B cell (primary cell): ENCODE measurements around the gene HGS.

ENCODE experiments used
- EZH2 ChIP-seq: IDR thresholded peaks from 2 replicates; pipeline ENCODE4 v1.6.1; 2012; ENCODE audit warnings: borderline replicate concordance, low read depth, mild to moderate bottlenecking, moderate library complexity, low read length; ENCODE audit not compliant: insufficient read depth, poor library complexity, severe bottlenecking
- TF ChIP-seq, protein P1 (sequence below): fragments of 200-600 bp; IDR thresholded peaks from one replicate; pipeline ENCODE4 v1.8.0; 2022; ENCODE audit warnings: antibody characterized with exemption, mild to moderate bottlenecking

DNA sequence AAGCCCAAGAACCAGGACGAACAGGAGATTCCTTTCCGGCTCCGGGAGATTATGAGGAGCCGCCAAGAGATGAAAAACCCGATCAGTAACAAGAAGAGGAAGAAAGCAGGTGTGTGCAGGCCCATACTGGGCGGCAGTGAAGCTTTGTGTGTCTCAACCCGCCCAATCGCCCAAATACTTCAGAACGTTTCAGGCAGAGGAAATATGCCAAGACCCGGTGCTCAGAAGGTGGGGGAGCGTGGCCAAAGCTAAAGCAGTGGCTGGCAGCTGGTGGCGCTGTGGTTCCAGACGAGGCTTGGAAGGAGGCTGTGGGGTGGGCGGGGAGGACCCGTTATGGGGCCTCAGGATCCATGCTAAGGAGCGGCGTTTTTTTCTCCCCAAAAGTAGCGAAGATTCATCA lies 16.1 kb upstream of the HGS start:
- no peak for TF ChIP-seq EZH2
- TF ChIP-seq, protein P1, sequence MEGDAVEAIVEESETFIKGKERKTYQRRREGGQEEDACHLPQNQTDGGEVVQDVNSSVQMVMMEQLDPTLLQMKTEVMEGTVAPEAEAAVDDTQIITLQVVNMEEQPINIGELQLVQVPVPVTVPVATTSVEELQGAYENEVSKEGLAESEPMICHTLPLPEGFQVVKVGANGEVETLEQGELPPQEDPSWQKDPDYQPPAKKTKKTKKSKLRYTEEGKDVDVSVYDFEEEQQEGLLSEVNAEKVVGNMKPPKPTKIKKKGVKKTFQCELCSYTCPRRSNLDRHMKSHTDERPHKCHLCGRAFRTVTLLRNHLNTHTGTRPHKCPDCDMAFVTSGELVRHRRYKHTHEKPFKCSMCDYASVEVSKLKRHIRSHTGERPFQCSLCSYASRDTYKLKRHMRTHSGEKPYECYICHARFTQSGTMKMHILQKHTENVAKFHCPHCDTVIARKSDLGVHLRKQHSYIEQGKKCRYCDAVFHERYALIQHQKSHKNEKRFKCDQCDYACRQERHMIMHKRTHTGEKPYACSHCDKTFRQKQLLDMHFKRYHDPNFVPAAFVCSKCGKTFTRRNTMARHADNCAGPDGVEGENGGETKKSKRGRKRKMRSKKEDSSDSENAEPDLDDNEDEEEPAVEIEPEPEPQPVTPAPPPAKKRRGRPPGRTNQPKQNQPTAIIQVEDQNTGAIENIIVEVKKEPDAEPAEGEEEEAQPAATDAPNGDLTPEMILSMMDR = no peak
